ENCODE data around the gene CCDC3. TPM values are rescaled to one million over a fixed set of nuclear protein-coding genes. Genes with fewer than 3 reads are reported as not detected.

The CCDC3 gene
- polyA plus RNA-seq, 1 donor from 2014 or later: 3.8 TPM

GRCh38 chr10:12944931-12945330 is 56.6 kb downstream of the CCDC3 start:
- H3K9me3 ChIP-seq (ENCODE audit: low read length): no peaks in the 10 kb centered on the region
- H3K4me2 ChIP-seq (ENCODE audit: low read length): no peak overlapping the region
- H3K36me3 ChIP-seq (ENCODE audit: insufficient read depth, low read length): no peaks in the 10 kb centered on the region
- no peak for TF ChIP-seq TAF1 (IDR thresholded peaks at IDR 0.05; ENCODE audit: low read depth)
- no peak for TF ChIP-seq MXI1 (conservative IDR thresholded peaks at IDR 0.05; ENCODE audit: poor library complexity, severe bottlenecking)
- TF ChIP-seq EP300 (conservative IDR thresholded peaks at IDR 0.05; ENCODE audit: poor library complexity, severe bottlenecking): no peak
- no peak for TF ChIP-seq REST (IDR thresholded peaks at IDR 0.05; ENCODE audit: borderline replicate concordance)
- no peak for TF ChIP-seq EZH2 (IDR thresholded peaks at IDR 0.05; ENCODE audit: borderline replicate concordance, insufficient read depth, low read length, poor library complexity, severe bottlenecking)
- no peak for TF ChIP-seq SMC3 (conservative IDR thresholded peaks at IDR 0.05; ENCODE audit: poor library complexity)
- TF ChIP-seq CTCF (IDR thresholded peaks at IDR 0.05; ENCODE audit: poor library complexity, severe bottlenecking): no peak
- TF ChIP-seq RAD21 (conservative IDR thresholded peaks at IDR 0.05): no peak
- TF ChIP-seq POLR2AphosphoS5 (IDR thresholded peaks at IDR 0.05): no peak
- H2AFZ ChIP-seq (ENCODE audit: low read depth, low read length): no peak overlapping the region
- no peaks in the 10 kb centered on the region for H3K27me3 ChIP-seq (ENCODE audit: insufficient read depth, low read depth, low read length)
- H3K79me2 ChIP-seq (replicated peaks; ENCODE audit: insufficient read depth, low read length): no peaks in the 10 kb centered on the region
- no peak overlapping the region for H3K27ac ChIP-seq (ENCODE audit: low read length)
- H4K20me1 ChIP-seq (ENCODE audit: insufficient read depth): no peaks in the 10 kb centered on the region
- H3K9ac ChIP-seq (ENCODE audit: low read length): no peak overlapping the region
- H3K4me3 ChIP-seq (ENCODE audit: low read length): no peak overlapping the region
- no peaks in the 10 kb centered on the region for H3F3A ChIP-seq (ENCODE audit: insufficient read depth, low read length, poor library complexity, severe bottlenecking)
- H3K9me2 ChIP-seq (ENCODE audit: insufficient read depth, low read length): no peaks in the 10 kb centered on the region

GRCh38 chr10:12943425-12943824 is 58.1 kb downstream of the CCDC3 start:
- no peaks in the 10 kb centered on the region for H3K79me2 ChIP-seq (replicated peaks; ENCODE audit: insufficient read depth, low read length)
- TF ChIP-seq EZH2 (IDR thresholded peaks at IDR 0.05; ENCODE audit: borderline replicate concordance, insufficient read depth, low read length, poor library complexity, severe bottlenecking): no peak
- TF ChIP-seq POLR2AphosphoS5 (IDR thresholded peaks at IDR 0.05): no peak
- no peak for TF ChIP-seq RAD21 (conservative IDR thresholded peaks at IDR 0.05)
- no peak for TF ChIP-seq EP300 (conservative IDR thresholded peaks at IDR 0.05; ENCODE audit: poor library complexity, severe bottlenecking)
- no peak for TF ChIP-seq CTCF (IDR thresholded peaks at IDR 0.05; ENCODE audit: poor library complexity, severe bottlenecking)
- no peak for TF ChIP-seq REST (IDR thresholded peaks at IDR 0.05; ENCODE audit: borderline replicate concordance)
- TF ChIP-seq SMC3 (conservative IDR thresholded peaks at IDR 0.05; ENCODE audit: poor library complexity): no peak
- no peak for TF ChIP-seq TAF1 (IDR thresholded peaks at IDR 0.05; ENCODE audit: low read depth)
- no peak overlapping the region for H3K9ac ChIP-seq (ENCODE audit: low read length)
- H3K4me3 ChIP-seq (ENCODE audit: low read length): no peak overlapping the region
- H2AFZ ChIP-seq (ENCODE audit: low read depth, low read length): no peak overlapping the region
- H3F3A ChIP-seq (ENCODE audit: insufficient read depth, low read length, poor library complexity, severe bottlenecking): no peaks in the 10 kb centered on the region
- H3K27ac ChIP-seq (ENCODE audit: low read length): no peak overlapping the region
- H3K36me3 ChIP-seq (ENCODE audit: insufficient read depth, low read length): no peaks in the 10 kb centered on the region
- H4K20me1 ChIP-seq (ENCODE audit: insufficient read depth): no peaks in the 10 kb centered on the region
- no peaks in the 10 kb centered on the region for H3K9me2 ChIP-seq (ENCODE audit: insufficient read depth, low read length)
- H3K4me2 ChIP-seq (ENCODE audit: low read length): no peak overlapping the region
- H3K9me3 ChIP-seq (ENCODE audit: low read length): no peaks in the 10 kb centered on the region
- no peaks in the 10 kb centered on the region for H3K27me3 ChIP-seq (ENCODE audit: insufficient read depth, low read depth, low read length)

Data from neural cell (in vitro differentiated cells).